HG02588 (cell line): ENCODE measurements around the gene MSRB3.

Experiments used
- ATAC-seq: cut with Tn5 transposase; IDR thresholded peaks from one replicate; pipeline ENCODE4 v1.9.1; 2021; ENCODE audit warnings: mild to moderate bottlenecking, moderate library complexity; ENCODE audit not compliant: unreplicated experiment

MSRB3 gene

GRCh38 chr12:65324056-65324455 is 45.6 kb downstream of the MSRB3 start:
- ATAC-seq = no peak

- no peak for ATAC-seq
Observed at GRCh38 chr12:65324551-65324950, 46.1 kb downstream of the MSRB3 start.

GRCh38 chr12:65325183-65325582 is 46.7 kb downstream of the MSRB3 start:
- no peak for ATAC-seq

GRCh38 chr12:65326616-65327015 is 48.1 kb downstream of the MSRB3 start:
- ATAC-seq = no peak

GRCh38 chr12:65327207-65328076 is 49.0 kb downstream of the MSRB3 start:
- ATAC-seq = no peak

- no peak for ATAC-seq
Observed at GRCh38 chr12:65329721-65330120, 51.2 kb downstream of the MSRB3 start.

GRCh38 chr12:65330331-65330730 is 51.8 kb downstream of the MSRB3 start:
- no peak for ATAC-seq

GRCh38 chr12:65331456-65331855 is 53.0 kb downstream of the MSRB3 start:
- no peak for ATAC-seq

- no peak for ATAC-seq
Observed at GRCh38 chr12:65333649-65334048, 55.2 kb downstream of the MSRB3 start.

- ATAC-seq = no peak
Observed at GRCh38 chr12:65334521-65334920, 56.0 kb downstream of the MSRB3 start.

- ATAC-seq = no peak
Observed at GRCh38 chr12:65335021-65335714, 56.7 kb downstream of the MSRB3 start.

GRCh38 chr12:65335981-65336380 is 57.5 kb downstream of the MSRB3 start:
- ATAC-seq = no peak

GRCh38 chr12:65339161-65339560 is 60.7 kb downstream of the MSRB3 start:
- no peak for ATAC-seq

- ATAC-seq = no peak
Observed at GRCh38 chr12:65343230-65343629, 64.7 kb downstream of the MSRB3 start.

- ATAC-seq = no peak
Observed at GRCh38 chr12:65343801-65344200, 65.3 kb downstream of the MSRB3 start.

- ATAC-seq = no peak
Observed at GRCh38 chr12:65355461-65355860, 77.0 kb downstream of the MSRB3 start.

- ATAC-seq = no peak
Observed at GRCh38 chr12:65362234-65363031, 84.0 kb downstream of the MSRB3 start.

- no peak for ATAC-seq
Observed at GRCh38 chr12:65364046-65364445, 85.6 kb downstream of the MSRB3 start.

GRCh38 chr12:65367396-65367795 is 88.9 kb downstream of the MSRB3 start:
- no peak for ATAC-seq

- no peak for ATAC-seq
Observed at GRCh38 chr12:65368055-65368454, 89.6 kb downstream of the MSRB3 start.

GRCh38 chr12:65372574-65372973 is 94.1 kb downstream of the MSRB3 start:
- ATAC-seq = no peak
